Kidney epithelial cell (primary cell): ENCODE measurements around the gene UBE2M. TPM values are rescaled to one million over a fixed set of nuclear protein-coding genes. Genes with fewer than 3 reads are reported as not detected.

Experiments used
- DNase-seq: peaks from one replicate; pipeline ENCODE4 v3.0.0-alpha.2; 2010; ENCODE audit warnings: low read depth
- H3K27me3 ChIP-seq: 2 replicates; pipeline ENCODE4 v1.6.0; 2011; ENCODE audit warnings: low read length; ENCODE audit not compliant: control insufficient read depth, insufficient read depth
- H3K36me3 ChIP-seq: 2 replicates; pipeline ENCODE4 v1.5.1; 2011; ENCODE audit warnings: low read length; ENCODE audit not compliant: control insufficient read depth, insufficient read depth
- H3K4me3 ChIP-seq: 2 replicates; pipeline ENCODE4 v1.5.1; 2011; ENCODE audit warnings: low read depth, mild to moderate bottlenecking, control low read depth, low read length
- CTCF ChIP-seq: IDR thresholded peaks from 2 replicates; pipeline ENCODE4 v1.5.1; 2011; ENCODE audit warnings: mild to moderate bottlenecking, moderate library complexity, low read length, control low read depth, inconsistent platforms; ENCODE audit not compliant: insufficient read depth, poor library complexity, severe bottlenecking
- total RNA-seq: library from RNA; depleted of rRNA; stranded (reverse); fragments of >200 nt; gene quantifications from 2 replicates; pipeline ENCODE4 v1.2.3, GENCODE V29; 2015

Gene UBE2M
- total RNA-seq, 1 donor from 2014 or later = 50.3 TPM

GRCh38 chr19:58551577-58552471, 6.6 kb downstream of the UBE2M start:
- Histone ChIP-seq H3K27me3 (no peaks in the 10 kb centered on the region), H3K36me3 (peaks cover 17% of the 10 kb centered on the region), H3K4me3 (no peak overlapping the region)
- TF ChIP-seq CTCF = no peak
- no peak for DNase-seq

GRCh38 chr19:58551123-58551497, 7.3 kb downstream of the UBE2M start:
- no peak overlapping the region for H3K4me3 ChIP-seq
- DNase-seq = no peak
- no peak for TF ChIP-seq CTCF
- H3K27me3 ChIP-seq = no peaks in the 10 kb centered on the region
- peaks cover 16% of the 10 kb centered on the region for H3K36me3 ChIP-seq

GRCh38 chr19:58550362-58551122, 7.9 kb downstream of the UBE2M start:
- Histone ChIP-seq H3K36me3 (peaks cover 17% of the 10 kb centered on the region), H3K27me3 (no peaks in the 10 kb centered on the region), H3K4me3 (no peak overlapping the region)
- TF ChIP-seq CTCF = no peak
- DNase-seq = no peak

GRCh38 chr19:58549664-58550361, 8.6 kb downstream of the UBE2M start:
- Histone ChIP-seq H3K4me3 (no peak overlapping the region), H3K27me3 (no peaks in the 10 kb centered on the region), H3K36me3 (peaks cover 17% of the 10 kb centered on the region)
- DNase-seq = no peak
- no peak for TF ChIP-seq CTCF

GRCh38 chr19:58548859-58549663, 9.3 kb downstream of the UBE2M start:
- no peak for DNase-seq
- Histone ChIP-seq H3K4me3 (no peak overlapping the region), H3K36me3 (peaks cover 17% of the 10 kb centered on the region), H3K27me3 (no peaks in the 10 kb centered on the region)
- no peak for TF ChIP-seq CTCF
